B cell (primary cell): Measurements from ENCODE around the gene RHOXF2. TPM values are rescaled to one million over a fixed set of nuclear protein-coding genes. Genes with fewer than 3 reads are reported as not detected.

Experiments used
- ATAC-seq: fragments of 200-7000 bp; cut with Tn5 transposase; one replicate; pipeline ENCODE4 v1.10.0; 2021; ENCODE audit warnings: low read depth, mild to moderate bottlenecking, moderate number of reproducible peaks, moderate library complexity
- CTCF ChIA-PET: fragments of 350-600 bp; sonication (Branson Sonifier 250); formaldehyde crosslinking; loops from one replicate; lab custom pipeline; 2021; ENCODE audit warnings: antibody characterized with exemption, inconsistent platforms; lab: Charles Lee
- POLR2A ChIA-PET: fragments of 350-600 bp; sonication (Branson Sonifier 250); formaldehyde crosslinking; loops from one replicate; lab custom pipeline; 2021; ENCODE audit warnings: antibody characterized with exemption; lab: Charles Lee
- DNase-seq: peaks from one replicate; pipeline ENCODE4 v3.0.0; 2013
- H2AFZ ChIP-seq: 2 replicates; pipeline ENCODE4 v1.6.1; 2012; ENCODE audit warnings: mild to moderate bottlenecking, low read depth, low read length; ENCODE audit not compliant: insufficient read depth, poor library complexity, severe bottlenecking
- H3K27ac ChIP-seq, 2 donors: 1 replicate in 1 of 2; 2 replicates in 1 of 2; pipeline ENCODE4 v1.5.1; 2012 to 2013; ENCODE audit warnings: low read length in 2 of 2, mild to moderate bottlenecking in 2 of 2, moderate library complexity in 1 of 2
- H3K27me3 ChIP-seq, 4 experiments: fragments of 200-600 bp in 1 of 4; sonication (generic) in 1 of 4; replicated peaks in 1 of 4; 1 replicate in 2 of 4; 2 replicates in 2 of 4; pipeline versions ENCODE4 v1.6.1 to v1.7.0; 2013 to 2016; ENCODE audit warnings: low read length in 3 of 4, mild to moderate bottlenecking in 2 of 4, mixed read lengths in 1 of 4, moderate library complexity in 1 of 4; ENCODE audit not compliant: insufficient read depth in 4 of 4, control insufficient read depth in 3 of 4; ENCODE audit errors: control extremely low read depth in 1 of 4
- H3K36me3 ChIP-seq, 2 experiments: replicated peaks in 1 of 2; 1 replicate in 1 of 2; 2 replicates in 1 of 2; pipeline versions ENCODE4 v1.6.1 to v1.7.1; 2013; ENCODE audit warnings: low read length in 1 of 2; ENCODE audit not compliant: insufficient read depth in 2 of 2, control insufficient read depth in 1 of 2; ENCODE audit errors: control extremely low read depth in 1 of 2, extremely low read depth in 1 of 2
- H3K4me1 ChIP-seq, 2 donors: fragments of 200-600 bp in 1 of 2; sonication (generic) in 1 of 2; 1 replicate in 1 of 2; 2 replicates in 1 of 2; pipeline versions ENCODE4 v1.5.1 to v1.6.1; 2013 to 2017; ENCODE audit warnings: low read length in 2 of 2; ENCODE audit not compliant: control insufficient read depth in 2 of 2, insufficient read depth in 2 of 2
- H3K4me2 ChIP-seq: replicated peaks from 2 replicates; pipeline ENCODE3; 2012; ENCODE audit warnings: mild to moderate bottlenecking, low read depth, low read length; ENCODE audit not compliant: poor library complexity, severe bottlenecking
- H3K4me3 ChIP-seq, 5 experiments: fragments of 200-600 bp in 1 of 5; sonication (generic) in 1 of 5; 1 replicate in 3 of 5; 2 replicates in 2 of 5; pipeline versions ENCODE4 v1.5.1 to v1.7.0; 2011 to 2016; ENCODE audit warnings: low read length in 4 of 5, mild to moderate bottlenecking in 4 of 5, low read depth in 2 of 5, control low read depth in 1 of 5, moderate library complexity in 1 of 5; ENCODE audit not compliant: insufficient read depth in 1 of 5; ENCODE audit errors: control extremely low read depth in 1 of 5, extremely low read depth in 1 of 5
- H3K79me2 ChIP-seq: fragments of 200-600 bp; sonication (generic); one replicate; pipeline ENCODE4 v1.6.0; 2016; ENCODE audit warnings: low read length; ENCODE audit not compliant: control insufficient read depth, insufficient read depth
- H3K9ac ChIP-seq: fragments of 200-600 bp; sonication (generic); 2 replicates; pipeline ENCODE4 v1.6.1; 2017; ENCODE audit warnings: mild to moderate bottlenecking, low read length, moderate library complexity
- H3K9me3 ChIP-seq, 3 donors: one replicate each; pipeline versions ENCODE4 v1.6.1 to v1.7.1; 2013; ENCODE audit warnings: low read length in 2 of 3; ENCODE audit not compliant: control insufficient read depth in 2 of 3, insufficient read depth in 1 of 3; ENCODE audit errors: control extremely low read depth in 1 of 3
- H4K20me1 ChIP-seq: 2 replicates; pipeline ENCODE4 v1.6.0; 2012; ENCODE audit warnings: mild to moderate bottlenecking, low read length; ENCODE audit not compliant: insufficient read depth, control insufficient read depth, poor library complexity, severe bottlenecking
- H3K27ac Mint-ChIP-seq: one replicate; pipeline ENCODE4 v1.8.0; 2021; ENCODE audit warnings: mixed read lengths
- H3K27me3 Mint-ChIP-seq: one replicate; pipeline ENCODE4 v1.8.0; 2021; ENCODE audit warnings: mixed read lengths
- H3K4me1 Mint-ChIP-seq: one replicate; pipeline ENCODE4 v1.8.0; 2021; ENCODE audit warnings: mixed read lengths
- H3K4me3 Mint-ChIP-seq: one replicate; pipeline ENCODE4 v1.8.0; 2021; ENCODE audit warnings: mixed read lengths
- H3K9me3 Mint-ChIP-seq: one replicate; pipeline ENCODE4 v1.8.0; 2022; ENCODE audit warnings: mixed read lengths; ENCODE audit not compliant: insufficient read depth
- EZH2 ChIP-seq: IDR thresholded peaks from 2 replicates; pipeline ENCODE4 v1.6.1; 2012; ENCODE audit warnings: borderline replicate concordance, low read depth, mild to moderate bottlenecking, moderate library complexity, low read length; ENCODE audit not compliant: insufficient read depth, poor library complexity, severe bottlenecking
- WGBS: methylation state at CpG from one replicate; pipeline ENCODE4 v1.1.5; 2013; ENCODE audit warnings: missing lambda C conversion rate; ENCODE audit not compliant: insufficient coverage; 5-methylcytosine and 5-hydroxymethylcytosine counted together
- intact Hi-C: fragments of 100-400 bp; cut with micrococcal nuclease; formaldehyde crosslinking; loops from one replicate; pipeline ENCODE4 v1.10.0; 2022
- polyA plus RNA-seq: library from polyadenylated mRNA; depleted of rRNA; stranded (reverse); fragments of >200 nt; gene quantifications from 2 replicates; pipeline ENCODE4 v1.2.3, GENCODE V29; 2012
- total RNA-seq, 2 donors: library from RNA; stranded (reverse); fragments of 120-200 nt in 1 of 2; gene quantifications; 1 replicate in 1 of 2; 2 replicates in 1 of 2; pipeline versions ENCODE4 v1.2.3 to v1.2.4, GENCODE V29; 2013 to 2022
- TF ChIP-seq, protein P1 (sequence below): fragments of 200-600 bp; IDR thresholded peaks from one replicate; pipeline ENCODE4 v1.8.0; 2022; ENCODE audit warnings: antibody characterized with exemption, mild to moderate bottlenecking

RHOXF2 gene
- total and polyA plus RNA-seq, 2 donors (not counting 1 experiment from before 2014, with no cell fraction given): not detected

DNA sequence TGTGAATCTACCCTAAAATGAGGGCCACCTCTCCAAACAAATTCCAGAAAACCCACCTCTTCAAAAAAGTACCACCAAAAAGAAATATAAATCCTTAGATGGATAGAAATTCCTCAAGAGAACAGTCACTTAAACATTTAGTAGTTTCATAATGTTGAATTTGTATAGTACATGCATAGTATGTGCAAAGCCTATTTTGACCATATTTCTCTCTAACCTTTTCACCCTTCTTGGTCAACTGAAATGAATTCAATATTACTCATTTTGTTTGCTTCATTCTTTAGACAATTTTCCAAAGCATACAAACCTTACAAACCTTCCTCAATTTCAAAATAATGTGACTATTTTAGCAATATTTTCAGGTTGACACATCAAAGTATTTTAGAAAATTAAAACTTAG, 46.8 kb upstream of the RHOXF2 start:
- H3K9me3 Mint-ChIP-seq: peaks cover 2% of the 10 kb centered on the region
- no peak overlapping the region for H2AFZ ChIP-seq
- no peak overlapping the region for H3K27ac ChIP-seq
- ATAC-seq: no peak
- peaks cover 4% of the 10 kb centered on the region for H3K27me3 Mint-ChIP-seq
- no peak overlapping the region for H3K4me3 ChIP-seq
- intact Hi-C loops: no loop called here
- TF ChIP-seq, protein P1, sequence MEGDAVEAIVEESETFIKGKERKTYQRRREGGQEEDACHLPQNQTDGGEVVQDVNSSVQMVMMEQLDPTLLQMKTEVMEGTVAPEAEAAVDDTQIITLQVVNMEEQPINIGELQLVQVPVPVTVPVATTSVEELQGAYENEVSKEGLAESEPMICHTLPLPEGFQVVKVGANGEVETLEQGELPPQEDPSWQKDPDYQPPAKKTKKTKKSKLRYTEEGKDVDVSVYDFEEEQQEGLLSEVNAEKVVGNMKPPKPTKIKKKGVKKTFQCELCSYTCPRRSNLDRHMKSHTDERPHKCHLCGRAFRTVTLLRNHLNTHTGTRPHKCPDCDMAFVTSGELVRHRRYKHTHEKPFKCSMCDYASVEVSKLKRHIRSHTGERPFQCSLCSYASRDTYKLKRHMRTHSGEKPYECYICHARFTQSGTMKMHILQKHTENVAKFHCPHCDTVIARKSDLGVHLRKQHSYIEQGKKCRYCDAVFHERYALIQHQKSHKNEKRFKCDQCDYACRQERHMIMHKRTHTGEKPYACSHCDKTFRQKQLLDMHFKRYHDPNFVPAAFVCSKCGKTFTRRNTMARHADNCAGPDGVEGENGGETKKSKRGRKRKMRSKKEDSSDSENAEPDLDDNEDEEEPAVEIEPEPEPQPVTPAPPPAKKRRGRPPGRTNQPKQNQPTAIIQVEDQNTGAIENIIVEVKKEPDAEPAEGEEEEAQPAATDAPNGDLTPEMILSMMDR: no peak
- no peak for TF ChIP-seq EZH2
- ChIA-PET POLR2A (no interaction called here), CTCF (no interaction called here)
- DNase-seq: no peak
- no peak overlapping the region for H3K9ac ChIP-seq
- H3K9me3 ChIP-seq: peaks cover 0 to 3% (median 0%) of the 10 kb centered on the region in 3 donors
- no peaks in the 10 kb centered on the region for H4K20me1 ChIP-seq
- no peak overlapping the region for H3K27ac Mint-ChIP-seq
- no peak overlapping the region for H3K4me3 Mint-ChIP-seq
- no peaks in the 10 kb centered on the region for H3K36me3 ChIP-seq
- no peak overlapping the region for H3K4me2 ChIP-seq
- H3K79me2 ChIP-seq: no peaks in the 10 kb centered on the region
- H3K4me1 Mint-ChIP-seq: no peaks in the 10 kb centered on the region
- no peaks in the 10 kb centered on the region for H3K27me3 ChIP-seq
- H3K4me1 ChIP-seq: no peaks in the 10 kb centered on the region

GRCh38 chrX:120115438-120115963, 42.9 kb upstream of the RHOXF2 start, which contains the start of gene RHOXF1:
Gene RHOXF1, minus strand, starts transcription at chrX:120115913. Its CDS starts 51 bp downstream, at chrX:120115862.
- Histone ChIP-seq H4K20me1 (no peaks in the 10 kb centered on the region), H3K9me3 (peaks cover 0 to 3% (median 0%) of the 10 kb centered on the region in 3 donors), H3K36me3 (no peaks in the 10 kb centered on the region), H3K9ac (no peak within 1 kb of the TSS), H3K27ac (no peak within 1 kb of the TSS), H3K27me3 (no peaks in the 10 kb centered on the region), H3K4me2 (no peak within 1 kb of the TSS), H3K4me1 (no peaks in the 10 kb centered on the region), H2AFZ (no peak within 1 kb of the TSS), H3K79me2 (no peaks in the 10 kb centered on the region), H3K4me3 (no peak within 1 kb of the TSS)
- Mint-ChIP-seq H3K9me3 (no peaks in the 10 kb centered on the region), H3K27me3 (peaks cover 4% of the 10 kb centered on the region), H3K4me3 (no peak within 1 kb of the TSS), H3K27ac (no peak within 1 kb of the TSS), H3K4me1 (no peaks in the 10 kb centered on the region)
- ChIA-PET CTCF (no interaction called here), POLR2A (no interaction called here)
- DNase-seq: no peak
- TF ChIP-seq EZH2: no peak
- TF ChIP-seq, protein P1: no peak
- no peak for ATAC-seq
- intact Hi-C loops: no loop called here
- WGBS: 98% methylated on average over 20 of the region's 35 CpGs
